Measurements from ENCODE around the gene DNAH12. TPM values are rescaled to one million over a fixed set of nuclear protein-coding genes. Genes with fewer than 3 reads are reported as not detected.

DNAH12 gene
- total RNA-seq, 1 donor from 2014 or later, result 0.23 TPM

- FAIRE-seq, result peak; percentile 37
- H3K4me2 ChIP-seq (ENCODE audit: low read length), result peak within 1 kb of the TSS; percentile 97
Observed at GRCh38 chr3:57555738-57556458, 11.8 kb upstream of the DNAH12 start, which contains the start of gene PDE12. Gene PDE12 (plus strand): TSS chr3:57556274. CDS start chr3:57556380, 106 bp downstream.

GRCh38 chr3:57555306-57555705 lies 11.2 kb upstream of the DNAH12 start:
- H3K4me1 Mint-ChIP-seq (ENCODE audit: low read depth, unreplicated experiment), result peaks cover 9% of the 10 kb centered on the region
- H3K27ac Mint-ChIP-seq (ENCODE audit: unreplicated experiment), result peak overlapping the region; percentile 30
- H3K79me2 ChIP-seq (ENCODE audit: insufficient read depth, low read length), result peaks cover 40% of the 10 kb centered on the region
- no peak for TF ChIP-seq EZH2 (IDR thresholded peaks at IDR 0.05; ENCODE audit: insufficient read depth, low read length)
- no peak for TF ChIP-seq CTCF (IDR thresholded peaks at IDR 0.05; ENCODE audit: insufficient read depth, low read depth, low read length)
- peak overlapping the region; percentile 92 for H3K4me3 Mint-ChIP-seq (ENCODE audit: unreplicated experiment)
- H2AFZ ChIP-seq (ENCODE audit: low read depth, low read length), result peak overlapping the region; percentile 95
- H3K4me1 ChIP-seq (ENCODE audit: insufficient read depth, low read length), result peaks cover 17% of the 10 kb centered on the region
- peaks cover 12% of the 10 kb centered on the region for H3K36me3 Mint-ChIP-seq (ENCODE audit: low read depth, unreplicated experiment)
- H3K4me2 ChIP-seq (ENCODE audit: low read length), result peak overlapping the region; percentile 97
- H3K9me3 ChIP-seq (ENCODE audit: insufficient read depth, low read depth, low read length), result no peaks in the 10 kb centered on the region
- H4K20me1 ChIP-seq (ENCODE audit: insufficient read depth, low read length), result peaks cover 27% of the 10 kb centered on the region
- peaks cover 3% of the 10 kb centered on the region for H3K9me3 Mint-ChIP-seq (ENCODE audit: unreplicated experiment)
- peak overlapping the region; percentile 94 for H3K9ac ChIP-seq (ENCODE audit: low read length)
- FAIRE-seq, result no peak
- H3K36me3 ChIP-seq (ENCODE audit: insufficient read depth, low read length), result peaks cover 5% of the 10 kb centered on the region
- H3K27ac ChIP-seq (ENCODE audit: low read depth, low read length), result peak overlapping the region; percentile 94
- DNase-seq (ENCODE audit: low read depth), result no peak
- no peaks in the 10 kb centered on the region for H3K27me3 Mint-ChIP-seq (ENCODE audit: low read depth, unreplicated experiment)
- no peaks in the 10 kb centered on the region for H3K27me3 ChIP-seq (ENCODE audit: insufficient read depth, low read length)
- peak overlapping the region; percentile 88 for H3K4me3 ChIP-seq (ENCODE audit: insufficient read depth, low read depth, low read length)

More at GRCh38 chr3:57555738-57556458, 11.8 kb upstream of the DNAH12 start, which contains the start of gene PDE12:
- H3K27me3 ChIP-seq (ENCODE audit: insufficient read depth, low read length), result no peaks in the 10 kb centered on the region
- Mint-ChIP-seq H3K4me1 (ENCODE audit: low read depth, unreplicated experiment) (peaks cover 13% of the 10 kb centered on the region), H3K36me3 (ENCODE audit: low read depth, unreplicated experiment) (peaks cover 12% of the 10 kb centered on the region), H3K27me3 (ENCODE audit: low read depth, unreplicated experiment) (no peaks in the 10 kb centered on the region), H3K4me3 (ENCODE audit: unreplicated experiment) (peak within 1 kb of the TSS; percentile 92), H3K9me3 (ENCODE audit: unreplicated experiment) (peaks cover 3% of the 10 kb centered on the region), H3K27ac (ENCODE audit: unreplicated experiment) (peak within 1 kb of the TSS; percentile 99)
- peaks cover 5% of the 10 kb centered on the region for H3K36me3 ChIP-seq (ENCODE audit: insufficient read depth, low read length)
- TF ChIP-seq CTCF (IDR thresholded peaks at IDR 0.05; ENCODE audit: insufficient read depth, low read depth, low read length) (no peak), EZH2 (IDR thresholded peaks at IDR 0.05; ENCODE audit: insufficient read depth, low read length) (no peak)
- peaks cover 45% of the 10 kb centered on the region for H3K79me2 ChIP-seq (ENCODE audit: insufficient read depth, low read length)
- peak within 1 kb of the TSS; percentile 95 for H2AFZ ChIP-seq (ENCODE audit: low read depth, low read length)
- DNase-seq (ENCODE audit: low read depth), result peak; percentile 90
- H4K20me1 ChIP-seq (ENCODE audit: insufficient read depth, low read length), result peaks cover 27% of the 10 kb centered on the region
- H3K4me3 ChIP-seq (ENCODE audit: insufficient read depth, low read depth, low read length), result peak within 1 kb of the TSS; percentile 88
- peaks cover 17% of the 10 kb centered on the region for H3K4me1 ChIP-seq (ENCODE audit: insufficient read depth, low read length)
- H3K9me3 ChIP-seq (ENCODE audit: insufficient read depth, low read depth, low read length), result no peaks in the 10 kb centered on the region
- peak within 1 kb of the TSS; percentile 94 for H3K27ac ChIP-seq (ENCODE audit: low read depth, low read length)
- peak within 1 kb of the TSS; percentile 94 for H3K9ac ChIP-seq (ENCODE audit: low read length)

- Mint-ChIP-seq H3K4me3 (ENCODE audit: unreplicated experiment) (no peak overlapping the region), H3K9me3 (ENCODE audit: unreplicated experiment) (no peaks in the 10 kb centered on the region), H3K36me3 (ENCODE audit: low read depth, unreplicated experiment) (no peaks in the 10 kb centered on the region), H3K4me1 (ENCODE audit: low read depth, unreplicated experiment) (no peaks in the 10 kb centered on the region), H3K27me3 (ENCODE audit: low read depth, unreplicated experiment) (no peaks in the 10 kb centered on the region), H3K27ac (ENCODE audit: unreplicated experiment) (no peak overlapping the region)
- Histone ChIP-seq H3K4me1 (ENCODE audit: insufficient read depth, low read length) (peaks cover 5% of the 10 kb centered on the region), H3K4me3 (ENCODE audit: insufficient read depth, low read depth, low read length) (no peak overlapping the region), H3K36me3 (ENCODE audit: insufficient read depth, low read length) (no peaks in the 10 kb centered on the region), H3K9me3 (ENCODE audit: insufficient read depth, low read depth, low read length) (no peaks in the 10 kb centered on the region), H3K4me2 (ENCODE audit: low read length) (no peak overlapping the region), H4K20me1 (ENCODE audit: insufficient read depth, low read length) (no peaks in the 10 kb centered on the region), H3K9ac (ENCODE audit: low read length) (no peak overlapping the region), H3K27me3 (ENCODE audit: insufficient read depth, low read length) (no peaks in the 10 kb centered on the region), H3K27ac (ENCODE audit: low read depth, low read length) (no peak overlapping the region), H2AFZ (ENCODE audit: low read depth, low read length) (no peak overlapping the region), H3K79me2 (ENCODE audit: insufficient read depth, low read length) (no peaks in the 10 kb centered on the region)
- FAIRE-seq, result no peak
- DNase-seq (ENCODE audit: low read depth), result no peak
- TF ChIP-seq CTCF (IDR thresholded peaks at IDR 0.05; ENCODE audit: insufficient read depth, low read depth, low read length), result no peak
- no peak for TF ChIP-seq EZH2 (IDR thresholded peaks at IDR 0.05; ENCODE audit: insufficient read depth, low read length)
Observed at GRCh38 chr3:57546616-57547015, 2.5 kb upstream of the DNAH12 start.

All from astrocyte (in vitro differentiated cells and primary cell).